Measurements from ENCODE around the gene SCO1.

Gene SCO1

DNA sequence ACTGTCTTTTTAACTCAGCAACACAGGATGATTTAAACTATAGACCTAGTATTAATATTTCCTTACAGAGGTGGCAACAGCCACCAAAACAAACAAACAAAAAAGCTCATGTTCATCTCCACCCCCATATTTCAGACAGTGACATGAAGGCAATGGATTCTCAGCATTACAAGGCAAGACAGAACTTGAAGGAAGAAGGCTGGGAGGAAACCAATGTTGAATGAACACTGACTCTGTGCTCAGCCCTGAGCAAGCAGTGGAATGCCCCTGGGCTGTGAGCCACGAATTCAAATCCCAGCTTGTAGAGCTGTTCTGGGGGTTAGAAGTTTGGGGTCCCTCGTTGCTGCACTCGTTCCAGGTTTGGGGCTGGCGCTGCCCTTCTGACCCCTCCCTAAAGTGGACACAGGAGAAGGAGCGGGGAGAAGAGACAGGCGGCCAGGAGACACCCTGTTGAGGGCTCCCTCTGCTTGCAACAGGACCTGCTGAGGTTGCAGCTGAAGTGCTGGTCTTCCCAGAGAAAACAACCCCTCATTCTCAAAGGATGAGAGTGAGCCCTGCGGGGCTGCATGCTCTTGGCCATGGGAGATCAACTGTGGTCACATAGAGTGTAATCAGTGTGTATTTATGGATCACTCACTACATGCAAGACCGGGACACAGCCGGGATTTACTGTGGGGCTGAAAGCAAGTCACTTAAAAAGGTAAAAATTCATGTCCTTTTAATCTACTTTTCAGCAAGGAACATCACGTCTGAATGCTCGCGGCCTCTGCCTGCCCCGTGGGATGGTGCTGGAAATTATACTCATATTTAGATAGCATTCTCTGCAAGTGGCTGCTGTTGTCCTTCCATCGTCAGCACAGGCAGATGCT, 74.5 kb downstream of the SCO1 start:
- Mint-ChIP-seq H3K27ac (no peak overlapping the region), H3K4me3 (no peak overlapping the region), H3K36me3 (no peaks in the 10 kb centered on the region), H3K27me3 (peaks cover 8% of the 10 kb centered on the region), H3K9me3 (no peaks in the 10 kb centered on the region), H3K4me1 (no peaks in the 10 kb centered on the region)
- ATAC-seq, result no peak
